ENCODE data around the gene FNDC10.

GRCh38 chr1:1574721-1575537 lies 25.0 kb downstream of the FNDC10 start, which contains the start of gene SSU72:
- TF ChIP-seq ZNF274 (IDR thresholded peaks at IDR 0.05; ENCODE audit: low read depth, low read length), result no peak
- no peak for TF ChIP-seq YY1 (IDR thresholded peaks at IDR 0.05; ENCODE audit: insufficient read depth, insufficient read length)
- no peak for TF ChIP-seq SUZ12 (IDR thresholded peaks at IDR 0.05; ENCODE audit: extremely low read depth, insufficient read depth, insufficient read length)
